ENCODE measurements around the gene NBR1.
"Not testable (repeated sequence)": the region's sequence is repeated elsewhere in the genome, so short reads cannot be mapped to it uniquely, and the experiment has no call there.

NBR1 gene

GRCh38 chr17:43153197-43153835 is 17.7 kb upstream of the NBR1 start:
- not testable (repeated sequence) for DNase-seq

- no peak for DNase-seq
Measured at GRCh38 chr17:43155666-43156065, 15.3 kb upstream of the NBR1 start.

GRCh38 chr17:43159232-43159631 is 11.8 kb upstream of the NBR1 start:
- not testable (repeated sequence) for DNase-seq

- DNase-seq: not testable (repeated sequence)
Measured at GRCh38 chr17:43159957-43160356, 11.1 kb upstream of the NBR1 start.

GRCh38 chr17:43165971-43166370 is 5.0 kb upstream of the NBR1 start:
- not testable (repeated sequence) for DNase-seq

- peak in 15 of 56 donors; percentile 4 to 63 (median 30) for DNase-seq
Measured at GRCh38 chr17:43169561-43170139, 1.4 kb upstream of the NBR1 start.

GRCh38 chr17:43170140-43170765 is 761 bp upstream of the NBR1 start:
- peak in 55 of 56 donors; percentile 46 to 94 (median 83) for DNase-seq

GRCh38 chr17:43171586-43172487 is 823 bp downstream of the NBR1 start:
- DNase-seq: peak in 6 of 56 donors; percentile 1 to 36 (median 16)

GRCh38 chr17:43175213-43176118 is 4.5 kb downstream of the NBR1 start:
- DNase-seq: no peak

GRCh38 chr17:43176119-43176570 is 5.1 kb downstream of the NBR1 start:
- DNase-seq: no peak

GRCh38 chr17:43183921-43184320 is 12.9 kb downstream of the NBR1 start:
- DNase-seq: no peak

- DNase-seq: not testable (repeated sequence)
Measured at GRCh38 chr17:43186656-43187055, 15.6 kb downstream of the NBR1 start.

- no peak for DNase-seq
Measured at GRCh38 chr17:43193251-43193650, 22.2 kb downstream of the NBR1 start.

GRCh38 chr17:43199633-43200032 is 28.6 kb downstream of the NBR1 start:
- DNase-seq: no peak

GRCh38 chr17:43200127-43200526 is 29.1 kb downstream of the NBR1 start:
- peak in 4 of 56 donors; percentile 1 to 22 (median 10) for DNase-seq

GRCh38 chr17:43203013-43203412 is 32.0 kb downstream of the NBR1 start:
- DNase-seq: not testable (repeated sequence)

- no peak for DNase-seq
Measured at GRCh38 chr17:43210576-43210975, 39.6 kb downstream of the NBR1 start.

- no peak for DNase-seq
Measured at GRCh38 chr17:43211123-43211479, 40.1 kb downstream of the NBR1 start.

- peak in 44 of 56 donors; percentile 5 to 64 (median 24) for DNase-seq
Measured at GRCh38 chr17:43211480-43212402, 40.7 kb downstream of the NBR1 start, which contains the start of gene TMEM106A. TMEM106A (plus strand) TSS chr17:43211875; CDS start chr17:43213042, 1,167 bp downstream.

All from nucleus accumbens (tissue), 56 donors.